H7 (cell line): ENCODE measurements around the gene ITGA6. TPM values are rescaled to one million over a fixed set of nuclear protein-coding genes. Genes with fewer than 3 reads are reported as not detected.

Experiments
- DNase-seq: peaks from one replicate; pipeline ENCODE4 v3.0.0; 2012
- H3K27me3 ChIP-seq: 2 replicates; pipeline ENCODE4 v1.6.0; 2011; ENCODE audit warnings: mild to moderate bottlenecking, low read length; ENCODE audit not compliant: control insufficient read depth, insufficient read depth
- H3K36me3 ChIP-seq: replicated peaks from 2 replicates; pipeline ENCODE4 v1.5.1; 2011; ENCODE audit warnings: low read length; ENCODE audit not compliant: control insufficient read depth, insufficient read depth
- H3K4me3 ChIP-seq: 2 replicates; pipeline ENCODE4 v1.5.1; 2011; ENCODE audit warnings: low read depth, mild to moderate bottlenecking, control low read depth, low read length, moderate library complexity; ENCODE audit not compliant: insufficient read depth
- total RNA-seq: library from RNA; depleted of rRNA; stranded (reverse); fragments of >200 nt; shearing (Covaris generic); gene quantifications from 2 replicates; pipeline ENCODE4 v1.2.3, GENCODE V29; 2014; rRNA removed

Gene ITGA6
- total RNA-seq = 57.3 and 90.7 TPM in 2 replicates

- DNase-seq = peak; percentile 93
Measured at GRCh38 chr2:172427256-172427989, at the start of gene ITGA6. TSS of gene ITGA6 (plus strand) at chr2:172427586.

GRCh38 chr2:172380436-172381274, 46.7 kb upstream of the ITGA6 start:
- H3K4me3 ChIP-seq = no peak overlapping the region
- no peaks in the 10 kb centered on the region for H3K27me3 ChIP-seq
- DNase-seq = peak; percentile 55
- H3K36me3 ChIP-seq = no peaks in the 10 kb centered on the region

More at GRCh38 chr2:172427256-172427989, at the start of gene ITGA6:
- Histone ChIP-seq H3K4me3 (peak within 1 kb of the TSS; percentile 88), H3K36me3 (no peaks in the 10 kb centered on the region), H3K27me3 (peaks cover 5% of the 10 kb centered on the region)

GRCh38 chr2:172381275-172382027, 45.9 kb upstream of the ITGA6 start:
- Histone ChIP-seq H3K27me3 (no peaks in the 10 kb centered on the region), H3K36me3 (no peaks in the 10 kb centered on the region), H3K4me3 (no peak overlapping the region)
- DNase-seq = no peak

GRCh38 chr2:172387361-172387760, 40.0 kb upstream of the ITGA6 start:
- no peak overlapping the region for H3K4me3 ChIP-seq
- DNase-seq = no peak
- no peaks in the 10 kb centered on the region for H3K36me3 ChIP-seq
- no peaks in the 10 kb centered on the region for H3K27me3 ChIP-seq

GRCh38 chr2:172389685-172390339, 37.6 kb upstream of the ITGA6 start:
- no peaks in the 10 kb centered on the region; the same call in 1 of the 2 replicates for H3K27me3 ChIP-seq

GRCh38 chr2:172394002-172394401, 33.4 kb upstream of the ITGA6 start:
- H3K4me3 ChIP-seq = no peak overlapping the region
- no peaks in the 10 kb centered on the region; the same call in 1 of the 2 replicates for H3K27me3 ChIP-seq
- DNase-seq = no peak
- no peaks in the 10 kb centered on the region for H3K36me3 ChIP-seq

More at GRCh38 chr2:172389685-172390339, 37.6 kb upstream of the ITGA6 start:
- no peaks in the 10 kb centered on the region for H3K36me3 ChIP-seq
- H3K4me3 ChIP-seq = no peak overlapping the region
- DNase-seq = no peak

GRCh38 chr2:172395503-172395902, 31.9 kb upstream of the ITGA6 start:
- no peak overlapping the region for H3K4me3 ChIP-seq
- no peaks in the 10 kb centered on the region; the same call in 1 of the 2 replicates for H3K27me3 ChIP-seq
- DNase-seq = no peak
- H3K36me3 ChIP-seq = no peaks in the 10 kb centered on the region

GRCh38 chr2:172397148-172397834, 30.1 kb upstream of the ITGA6 start:
- no peak for DNase-seq
- H3K36me3 ChIP-seq = no peaks in the 10 kb centered on the region
- no peak overlapping the region for H3K4me3 ChIP-seq
- H3K27me3 ChIP-seq = no peaks in the 10 kb centered on the region; the same call in 1 of the 2 replicates

- peak; percentile 23 for DNase-seq
- Histone ChIP-seq H3K36me3 (no peaks in the 10 kb centered on the region), H3K27me3 (no peaks in the 10 kb centered on the region; the same call in 1 of the 2 replicates)
Measured at GRCh38 chr2:172398440-172398839, 28.9 kb upstream of the ITGA6 start.

GRCh38 chr2:172399765-172400164, 27.6 kb upstream of the ITGA6 start:
- no peak overlapping the region for H3K4me3 ChIP-seq
- no peaks in the 10 kb centered on the region for H3K36me3 ChIP-seq
- DNase-seq = no peak
- H3K27me3 ChIP-seq = no peaks in the 10 kb centered on the region

More at GRCh38 chr2:172398440-172398839, 28.9 kb upstream of the ITGA6 start:
- no peak overlapping the region for H3K4me3 ChIP-seq

- H3K36me3 ChIP-seq = no peaks in the 10 kb centered on the region
- no peak for DNase-seq
- no peak overlapping the region for H3K4me3 ChIP-seq
- H3K27me3 ChIP-seq = no peaks in the 10 kb centered on the region
Measured at GRCh38 chr2:172402198-172402597, 25.2 kb upstream of the ITGA6 start.

- no peaks in the 10 kb centered on the region for H3K36me3 ChIP-seq
Measured at GRCh38 chr2:172403402-172403801, 24.0 kb upstream of the ITGA6 start.

GRCh38 chr2:172403881-172404468, 23.4 kb upstream of the ITGA6 start:
- no peak overlapping the region for H3K4me3 ChIP-seq
- H3K36me3 ChIP-seq = no peaks in the 10 kb centered on the region
- H3K27me3 ChIP-seq = no peaks in the 10 kb centered on the region
- DNase-seq = no peak

More at GRCh38 chr2:172403402-172403801, 24.0 kb upstream of the ITGA6 start:
- no peak for DNase-seq
- H3K4me3 ChIP-seq = no peak overlapping the region
- no peaks in the 10 kb centered on the region for H3K27me3 ChIP-seq
